ENCODE measurements around the gene SIX6. TPM values are rescaled to one million over a fixed set of nuclear protein-coding genes. Genes with fewer than 3 reads are reported as not detected.

Gene SIX6
- total RNA-seq, 1 donor from 2014 or later = not detected

DNA sequence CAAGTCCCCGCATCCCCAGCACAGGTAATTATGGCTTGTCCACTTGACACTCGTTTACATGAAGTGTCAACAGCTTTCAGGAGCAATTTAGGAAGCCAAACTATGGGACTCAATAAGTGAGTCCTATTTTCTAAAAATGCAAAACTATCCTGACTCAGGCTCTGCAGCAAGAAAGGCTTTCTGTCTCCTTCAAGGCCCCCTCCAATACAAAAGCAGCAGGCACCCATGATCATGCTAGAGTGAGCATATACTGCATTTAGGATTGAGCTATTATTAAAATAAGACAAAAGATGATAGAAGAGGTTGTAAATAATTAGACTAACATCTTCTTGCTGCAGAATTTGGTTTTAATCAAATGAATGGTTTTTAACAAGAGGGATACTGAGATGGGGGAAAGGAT is 3.2 kb downstream of the SIX6 start:
- DNase-seq (ENCODE audit: low spot score) = no peak
- intact Hi-C loops (cut with DNase I) = no loop called here

DNA sequence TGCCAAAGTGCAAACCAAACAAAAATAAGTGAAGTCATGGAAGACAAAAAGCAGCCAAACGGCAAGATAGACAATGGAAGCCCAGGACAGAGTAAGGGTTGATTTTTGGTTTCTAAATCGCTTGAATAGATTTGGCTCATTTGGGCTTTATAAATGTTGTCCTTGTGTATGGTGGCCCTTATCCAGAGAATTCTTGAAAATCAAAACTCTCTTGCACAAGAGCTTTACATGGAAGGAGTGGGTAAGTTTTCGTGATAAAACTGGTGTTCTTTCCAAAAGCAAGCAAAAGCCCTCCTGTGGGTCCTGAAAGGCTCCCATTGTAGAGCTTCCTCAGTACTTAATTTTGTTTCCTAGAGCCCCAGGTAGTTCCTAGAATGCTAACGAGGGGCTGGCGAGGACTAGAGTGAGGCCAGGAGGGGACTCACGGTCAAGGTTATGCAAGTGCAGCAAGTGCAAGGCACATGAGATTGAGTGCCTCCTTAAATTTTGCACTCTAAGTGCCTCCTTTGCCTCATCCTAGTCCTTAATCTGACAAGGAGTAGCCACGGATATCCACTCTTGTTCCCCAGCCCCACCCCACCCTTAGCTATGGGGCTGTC is 4.1 kb downstream of the SIX6 start:
- intact Hi-C loops (cut with DNase I) = no loop called here

DNA sequence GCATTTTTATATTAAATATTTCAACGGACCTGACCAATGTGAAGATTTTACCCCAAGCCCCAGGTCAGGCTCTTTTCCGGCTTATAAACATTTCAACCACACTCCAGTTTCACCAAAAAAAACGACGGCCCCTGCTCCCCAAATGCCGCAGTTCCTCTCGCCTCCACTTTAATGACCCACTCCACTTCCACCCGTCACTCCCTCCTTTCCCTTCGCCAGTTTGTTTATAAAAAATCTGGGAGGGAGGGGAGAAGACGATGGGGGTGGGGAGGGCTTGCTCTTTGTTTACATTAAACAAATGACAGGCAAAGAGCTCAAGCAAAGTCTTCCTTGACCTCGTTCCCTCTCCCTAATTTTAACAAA is 5.4 kb downstream of the SIX6 start:
- no peak for DNase-seq (ENCODE audit: low spot score)
- intact Hi-C loops (cut with DNase I) = no loop called here

More for the DNA sequence above, 4.1 kb downstream of the SIX6 start:
- no peak for DNase-seq (ENCODE audit: low spot score)

DNA sequence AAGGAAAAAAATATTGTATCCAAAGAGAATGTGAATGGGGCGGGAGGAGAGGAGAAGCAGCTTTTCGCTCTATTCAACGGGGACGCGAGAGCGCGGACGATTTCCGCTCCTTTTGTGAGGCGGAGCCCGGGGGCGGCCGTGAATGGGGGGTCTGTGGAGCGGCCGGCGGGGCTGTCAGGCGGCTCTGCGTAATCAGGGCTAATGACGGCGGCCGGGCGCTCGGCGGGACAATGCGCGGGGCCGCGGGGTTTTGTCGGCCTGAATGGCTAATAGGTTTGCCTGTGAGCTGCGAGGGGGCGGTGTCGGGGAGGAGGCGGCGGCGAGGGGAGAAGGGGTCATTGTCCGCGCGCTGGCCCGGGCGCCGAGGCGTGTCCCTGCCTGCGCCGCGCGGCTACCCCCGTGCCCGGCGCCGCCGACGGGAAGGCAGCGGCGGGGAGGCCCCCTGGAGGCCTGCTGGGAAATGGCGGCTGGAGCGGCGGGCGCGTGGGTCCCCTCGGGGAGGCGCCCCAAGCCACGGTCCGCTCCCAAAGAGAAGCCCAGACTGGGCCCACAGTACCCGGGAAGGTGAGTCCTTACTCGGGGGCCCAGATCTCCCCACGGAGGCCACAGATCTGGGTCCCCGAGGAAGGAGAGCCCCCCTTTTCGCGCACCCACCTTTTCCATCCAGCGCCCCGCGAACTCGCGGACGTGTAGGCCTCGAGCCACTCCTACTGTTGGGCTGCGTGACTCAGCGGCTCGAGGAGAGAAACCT is 6.0 kb downstream of the SIX6 start:
- intact Hi-C loops (cut with DNase I) = no loop called here
- DNase-seq (ENCODE audit: low spot score) = no peak

DNA sequence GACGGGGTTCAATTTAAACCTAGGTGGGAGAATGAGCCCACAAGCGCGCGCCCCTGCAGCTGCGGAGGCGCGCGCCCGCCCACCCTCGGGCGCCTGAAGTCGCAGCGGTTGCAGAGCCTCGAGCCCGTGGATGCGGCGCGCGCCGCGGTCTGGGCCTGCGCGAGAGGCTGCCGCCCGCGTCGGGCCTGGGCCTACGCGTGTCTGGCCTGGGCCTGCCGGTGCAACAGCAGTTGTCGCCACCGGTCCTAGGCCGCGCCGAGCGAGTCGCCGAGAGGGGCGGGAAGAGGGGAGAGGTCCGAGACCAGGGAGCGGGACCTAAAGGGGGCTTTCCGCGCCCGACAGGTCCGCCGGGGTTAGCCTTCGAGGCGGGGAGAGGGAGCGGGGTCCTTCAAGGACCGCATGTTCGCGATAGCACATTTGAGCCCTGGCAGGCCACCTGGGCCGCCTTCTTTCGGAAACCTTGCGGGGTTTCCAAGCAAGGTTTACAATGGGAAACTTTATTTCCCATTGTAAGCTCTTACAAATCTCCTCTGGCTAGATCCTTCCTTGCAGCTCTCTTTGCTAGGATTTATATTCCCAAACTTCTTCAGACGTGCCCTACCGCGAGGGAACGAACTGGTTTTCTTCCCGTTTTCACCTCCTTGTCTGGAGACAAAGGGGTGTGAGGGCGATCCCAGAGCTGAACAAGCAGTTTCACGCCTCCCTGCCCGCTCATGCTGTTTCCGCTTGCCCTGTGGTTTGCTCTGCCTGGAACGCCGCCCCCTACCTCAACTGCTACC is 6.8 kb downstream of the SIX6 start:
- DNase-seq (ENCODE audit: low spot score) = no peak
- intact Hi-C loops (cut with DNase I) = no loop called here

DNA sequence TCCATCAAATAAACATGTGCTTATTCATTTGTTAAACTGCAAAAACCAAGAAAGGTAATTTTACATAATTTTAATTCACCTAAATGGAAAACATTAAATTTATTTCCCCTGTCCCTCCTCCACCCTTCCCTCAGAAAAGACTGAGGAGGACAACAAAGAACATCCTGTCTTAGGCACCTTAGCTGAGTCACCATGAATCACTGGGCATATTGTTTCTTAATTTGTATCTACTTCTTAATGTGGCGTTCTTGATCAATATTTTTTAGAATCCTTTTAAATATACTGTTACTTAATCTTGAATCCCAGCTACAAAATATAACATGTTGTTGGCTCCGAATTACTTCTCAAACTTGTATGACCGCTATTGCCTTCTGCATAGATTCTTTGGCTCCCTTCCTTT is 23.5 kb downstream of the SIX6 start:
- DNase-seq (ENCODE audit: low spot score) = no peak
- intact Hi-C loops (cut with DNase I) = no loop called here

DNA sequence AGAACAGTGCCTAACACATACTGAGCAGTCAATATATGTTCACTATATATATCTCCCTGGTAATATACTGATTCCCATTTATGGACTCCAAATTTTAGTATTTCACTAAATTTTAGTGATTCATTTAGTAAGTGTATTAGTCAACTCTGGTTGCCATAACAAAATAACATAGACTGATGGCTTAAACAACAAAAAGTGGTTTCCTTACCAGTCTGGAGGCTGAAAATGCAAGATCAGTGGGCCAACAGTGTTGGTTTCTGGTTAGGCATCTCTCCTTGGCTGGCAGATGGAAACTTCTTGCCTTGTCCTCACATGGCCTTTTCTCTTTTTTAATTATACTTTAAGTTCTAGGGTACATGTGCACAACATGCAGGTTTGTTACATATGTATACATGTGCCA is 28.7 kb downstream of the SIX6 start:
- no peak for DNase-seq (ENCODE audit: low spot score)
- intact Hi-C loops (cut with DNase I) = no loop called here

DNA sequence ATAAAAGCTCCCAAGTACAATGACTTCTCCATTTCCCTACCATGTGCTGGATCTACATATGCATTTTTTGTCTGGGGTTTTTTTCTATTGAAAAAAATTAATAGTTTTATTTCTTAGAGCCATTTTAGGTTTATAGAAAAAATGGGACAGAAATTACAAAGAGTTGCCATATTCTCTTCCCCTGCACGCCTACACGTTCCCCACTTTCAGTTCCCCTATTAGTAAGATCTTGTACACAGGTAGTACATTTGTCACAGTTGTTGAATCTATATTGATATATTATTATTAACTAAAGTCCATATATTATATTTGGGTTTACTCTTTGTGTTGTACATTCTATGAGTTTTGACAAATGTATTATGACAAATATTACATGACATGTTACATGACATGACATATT is 35.7 kb downstream of the SIX6 start:
- intact Hi-C loops (cut with DNase I) = no loop called here
- DNase-seq (ENCODE audit: low spot score) = no peak

DNA sequence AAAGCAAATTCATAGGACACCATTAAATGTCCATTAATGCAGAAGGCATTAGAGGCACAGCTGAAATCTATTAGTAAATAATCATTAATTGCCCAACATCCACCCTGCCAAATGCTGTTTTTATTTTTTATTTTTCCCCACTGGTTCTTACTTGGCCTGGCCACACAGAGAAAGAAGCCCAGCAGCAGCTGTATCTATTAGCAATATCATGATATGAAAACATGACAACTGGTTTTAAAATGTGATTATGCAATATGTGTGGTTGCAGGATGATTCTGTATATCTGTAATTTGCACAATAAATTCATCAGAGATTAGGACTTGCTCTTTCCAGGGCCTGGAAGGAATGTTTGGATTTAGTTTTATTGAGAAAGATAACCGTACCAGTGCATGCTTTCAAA is 44.9 kb downstream of the SIX6 start:
- intact Hi-C loops (cut with DNase I) = no loop called here
- no peak for DNase-seq (ENCODE audit: low spot score)

DNA sequence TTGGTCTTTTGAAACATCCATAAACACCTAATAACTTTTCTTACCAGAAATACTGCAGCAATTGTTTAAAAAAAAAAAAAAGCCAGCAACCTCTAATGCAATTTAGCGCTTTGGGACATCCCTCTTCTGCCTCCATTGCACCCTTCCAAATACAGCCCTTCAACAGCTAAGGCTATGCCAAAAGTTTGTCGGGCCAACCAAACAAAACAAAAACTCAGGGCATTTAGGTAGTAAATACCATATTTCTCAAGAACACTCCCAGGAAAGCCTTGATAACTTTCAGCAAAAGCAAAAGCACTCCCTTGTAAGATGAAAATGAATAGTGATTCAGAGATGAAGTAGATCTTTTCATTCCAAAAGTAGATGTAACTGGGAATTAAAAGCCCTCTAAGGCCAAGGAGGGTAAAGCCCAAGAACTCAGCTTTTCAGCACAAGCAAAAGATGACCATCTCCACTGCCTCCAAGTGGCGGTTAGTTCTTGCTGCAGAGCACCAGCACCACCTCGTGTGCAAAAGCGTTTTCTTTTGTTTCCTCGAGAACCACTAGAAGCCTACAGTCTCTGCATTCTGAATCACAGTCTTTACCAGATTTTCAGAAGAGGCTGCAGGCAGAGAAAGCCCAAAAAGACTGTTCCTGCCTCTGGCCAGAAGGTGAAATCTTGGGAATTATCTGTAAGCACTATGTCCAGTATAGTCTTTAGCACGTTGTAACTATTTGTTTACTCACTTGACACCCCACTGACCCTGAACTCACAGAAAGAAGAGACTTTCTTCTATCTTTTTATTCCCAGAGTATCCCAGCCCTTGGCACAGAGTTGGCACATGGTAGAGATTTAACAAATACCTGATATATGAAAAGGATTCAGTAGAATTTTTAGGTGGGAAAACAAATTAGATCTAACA is 53.1 kb downstream of the SIX6 start:
- DNase-seq (ENCODE audit: low spot score) = no peak
- intact Hi-C loops (cut with DNase I) = loop anchor here (5.0 kb wide), 2 partner anchors 210 to 365 kb away; no protein-coding TSS in a partner anchor

Other genes with a start within 250 kb of the SIX6 start
- gene C14orf39, start 23.1 kb upstream of the SIX6 start, total RNA-seq = not detected
- 0.89 TPM for gene SIX1, start 140.3 kb downstream of the SIX6 start, total RNA-seq
- gene SIX4, start 215.2 kb downstream of the SIX6 start, total RNA-seq = 1.9 TPM
- gene MNAT1, start 225.6 kb downstream of the SIX6 start, total RNA-seq = 29.9 TPM

Measured in cardiac septum (tissue), 1 donor.